ENCODE measurements around the gene ZNF275.
"Not testable (repeated sequence)": the region's sequence is repeated elsewhere in the genome, so short reads cannot be mapped to it uniquely, and the experiment has no call there.

ZNF275 gene

GRCh38 chrX:153333821-153334653 is at the start of gene ZNF275:
Gene ZNF275 (plus strand): TSS chrX:153334153. CDS start chrX:153336680, 2,527 bp downstream.
- peak; percentile 87 for DNase-seq

GRCh38 chrX:153285678-153286077 is 48.3 kb upstream of the ZNF275 start:
- not testable (repeated sequence) for DNase-seq

GRCh38 chrX:153288807-153289206 is 45.1 kb upstream of the ZNF275 start:
- not testable (repeated sequence) for DNase-seq

- DNase-seq = not testable (repeated sequence)
These were observed 40.4 kb upstream of the ZNF275 start for GRCh38 chrX:153293485-153294071.

GRCh38 chrX:153297376-153297775 is 36.6 kb upstream of the ZNF275 start:
- no peak for DNase-seq

GRCh38 chrX:153299855-153300254 is 34.1 kb upstream of the ZNF275 start:
- DNase-seq = no peak

GRCh38 chrX:153301746-153302145 is 32.2 kb upstream of the ZNF275 start:
- no peak for DNase-seq

- no peak for DNase-seq
These were observed 31.2 kb upstream of the ZNF275 start for GRCh38 chrX:153302796-153303195.

- no peak for DNase-seq
These were observed 30.4 kb upstream of the ZNF275 start for GRCh38 chrX:153303276-153304262.

GRCh38 chrX:153304988-153305736 is 28.8 kb upstream of the ZNF275 start:
- DNase-seq = no peak

- no peak for DNase-seq
These were observed 28.0 kb upstream of the ZNF275 start for GRCh38 chrX:153305972-153306371.

- DNase-seq = no peak
These were observed 27.3 kb upstream of the ZNF275 start for GRCh38 chrX:153306527-153307115.

GRCh38 chrX:153307276-153308178 is 26.4 kb upstream of the ZNF275 start:
- no peak for DNase-seq

- DNase-seq = no peak
These were observed 23.1 kb upstream of the ZNF275 start for GRCh38 chrX:153310901-153311300.

GRCh38 chrX:153312041-153312440 is 21.9 kb upstream of the ZNF275 start:
- no peak for DNase-seq

- no peak for DNase-seq
These were observed 21.1 kb upstream of the ZNF275 start for GRCh38 chrX:153312842-153313241.

- no peak for DNase-seq
These were observed 16.6 kb upstream of the ZNF275 start for GRCh38 chrX:153317306-153317705.

GRCh38 chrX:153317996-153318722 is 15.8 kb upstream of the ZNF275 start:
- DNase-seq = no peak

- no peak for DNase-seq
These were observed 15.1 kb upstream of the ZNF275 start for GRCh38 chrX:153318811-153319210.

Data from right forelimb (tissue), 1 donor.